Middle frontal gyrus (tissue), 1 donor: ENCODE results near the gene RCAN3.
"Not testable (repeated sequence)": the region's sequence is repeated elsewhere in the genome, so short reads cannot be mapped to it uniquely, and the experiment has no call there.

Experiments used
- DNase-seq: peaks from one replicate; pipeline ENCODE4 v3.0.0-alpha.2; 2015; ENCODE audit warnings: low spot score; ENCODE audit errors: extremely low spot score

The RCAN3 gene

DNA sequence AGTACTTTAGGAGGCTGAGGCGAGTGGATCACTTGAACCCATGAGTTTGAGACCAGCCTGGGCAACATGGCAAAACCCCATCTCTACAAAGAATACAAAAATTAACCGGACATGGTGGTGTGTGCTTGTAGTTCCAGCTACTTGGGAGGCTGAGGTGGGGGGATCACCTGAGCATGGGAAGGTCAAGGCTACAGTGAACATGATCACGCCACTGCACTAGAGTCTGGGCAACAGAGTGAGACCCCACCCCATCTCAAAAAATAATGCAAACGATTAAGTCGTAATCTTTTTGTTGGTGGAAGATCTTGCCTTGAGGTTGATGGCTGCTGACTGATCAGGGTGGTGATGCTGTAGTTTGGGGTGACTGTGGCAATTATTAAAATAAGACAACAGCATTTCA is 6.3 kb downstream of the RCAN3 start:
- DNase-seq = no peak

DNA sequence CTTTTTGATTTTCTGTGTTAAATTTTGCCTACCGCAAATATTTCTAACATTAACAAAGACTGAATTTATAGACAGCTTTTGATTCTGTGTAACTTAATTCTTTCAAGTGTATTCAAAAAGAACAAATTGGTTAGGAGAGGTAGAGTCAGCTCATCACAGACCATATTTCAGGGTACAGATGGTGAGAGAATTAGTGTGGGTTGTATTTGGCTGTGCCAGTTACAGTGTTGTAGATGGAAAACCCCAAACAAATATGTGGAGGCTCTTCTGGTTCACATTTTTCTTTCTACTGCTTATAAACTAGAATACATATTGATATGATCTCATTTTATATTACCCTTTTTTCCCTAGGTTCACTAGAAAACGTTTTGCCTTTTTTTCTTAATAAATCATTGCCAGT is 11.1 kb downstream of the RCAN3 start:
- no peak for DNase-seq

DNA sequence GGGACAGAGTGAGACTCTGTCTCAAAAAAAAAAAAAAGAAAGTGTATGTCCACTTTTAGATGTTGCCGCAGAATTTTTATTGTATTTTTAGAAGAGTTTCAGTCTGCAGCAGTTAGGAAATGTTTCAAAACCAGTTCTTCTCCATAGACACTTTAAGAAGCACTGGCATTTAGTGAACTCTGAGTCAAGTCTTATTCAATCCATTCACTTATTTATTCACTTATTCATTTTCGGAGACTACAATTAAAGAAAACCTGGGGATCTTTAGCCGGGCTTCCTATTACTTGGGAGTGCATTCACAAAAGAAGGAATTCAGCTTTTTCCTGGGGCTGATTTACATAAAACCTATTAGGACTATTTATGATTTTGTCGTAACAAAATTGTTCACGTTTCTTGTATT is 12.3 kb downstream of the RCAN3 start:
- no peak for DNase-seq

DNA sequence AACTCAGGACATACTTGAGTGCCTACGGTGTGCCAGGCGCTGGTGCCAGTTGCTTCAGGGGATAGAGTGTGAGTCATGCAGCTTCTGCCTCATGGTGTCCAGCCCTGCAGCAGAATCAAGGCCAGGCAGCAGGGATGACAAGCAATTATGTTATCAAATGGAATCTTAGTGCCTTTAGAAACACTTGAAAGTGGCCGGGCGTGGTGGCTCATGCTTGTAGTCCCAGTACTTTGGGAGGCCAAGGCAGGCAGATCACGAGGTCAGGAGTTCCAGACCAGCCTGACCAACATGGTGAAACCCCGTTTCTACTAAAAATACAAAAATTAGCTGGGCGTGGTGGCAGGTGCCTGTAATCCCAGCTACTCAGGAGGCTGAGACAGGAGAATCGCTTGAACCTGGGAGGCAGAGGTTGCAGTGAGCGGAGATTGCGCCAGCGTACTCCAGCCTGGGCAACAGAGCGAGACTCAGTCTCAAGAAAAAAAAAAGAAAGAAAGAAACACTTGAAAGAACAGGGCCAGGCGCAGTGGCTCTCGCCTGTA is 13.1 kb downstream of the RCAN3 start:
- not testable (repeated sequence) for DNase-seq

DNA sequence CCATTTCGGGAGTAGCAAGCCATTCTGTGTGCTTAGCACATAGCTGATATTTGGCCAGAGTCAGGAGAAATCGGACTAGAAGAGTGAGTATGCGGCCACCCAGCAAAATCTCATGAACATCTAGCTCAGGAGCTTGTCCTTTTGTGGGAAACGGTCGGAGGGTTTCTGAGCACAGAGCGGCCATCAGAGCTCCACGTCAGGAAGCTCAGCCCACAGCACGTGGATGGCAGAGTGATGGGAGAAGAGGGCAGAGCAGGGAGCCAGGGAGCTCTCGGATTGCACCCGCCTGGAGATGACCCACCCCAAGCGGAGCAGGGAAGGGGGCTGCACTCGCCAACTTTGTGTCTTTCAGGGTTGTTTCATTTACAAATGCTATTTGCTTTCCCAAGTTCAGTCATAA is 13.9 kb downstream of the RCAN3 start:
- DNase-seq = no peak

DNA sequence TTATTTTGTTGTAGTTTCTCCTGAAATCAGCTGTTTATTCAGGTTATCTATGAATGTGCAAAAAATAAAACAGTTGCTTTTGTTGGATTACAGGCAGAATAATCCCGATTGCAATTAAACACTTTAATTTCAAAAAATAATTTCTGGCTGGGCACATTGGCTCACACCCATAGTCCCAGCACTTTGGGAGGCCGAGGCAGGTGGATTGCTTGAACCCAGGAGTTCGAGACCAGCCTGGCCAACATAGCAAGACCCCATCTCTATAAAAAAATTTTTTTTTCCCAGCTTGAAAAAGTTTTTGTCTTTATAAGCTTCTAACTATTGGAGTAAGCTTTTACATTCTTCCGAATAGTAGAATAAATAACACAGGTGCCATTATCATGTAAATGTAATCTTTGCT is 15.3 kb downstream of the RCAN3 start:
- no peak for DNase-seq

DNA sequence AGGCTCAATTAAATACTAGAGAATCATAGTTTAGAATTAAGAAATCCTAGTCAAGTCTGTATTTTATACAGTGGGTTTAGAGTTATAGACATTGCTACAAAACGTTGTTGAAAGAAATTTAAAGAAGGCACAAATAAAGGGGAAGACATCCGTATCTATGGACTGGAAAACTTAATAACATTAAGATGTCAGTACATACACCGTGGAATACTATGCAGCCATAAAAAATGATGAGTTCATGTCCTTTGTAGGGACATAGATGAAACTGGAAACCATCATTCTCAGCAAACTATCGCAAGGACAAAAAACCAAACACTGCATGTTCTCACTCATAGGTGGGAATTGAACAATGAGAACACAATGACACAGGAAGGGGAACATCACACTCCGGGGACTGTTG is 17.6 kb downstream of the RCAN3 start:
- DNase-seq = not testable (repeated sequence)

DNA sequence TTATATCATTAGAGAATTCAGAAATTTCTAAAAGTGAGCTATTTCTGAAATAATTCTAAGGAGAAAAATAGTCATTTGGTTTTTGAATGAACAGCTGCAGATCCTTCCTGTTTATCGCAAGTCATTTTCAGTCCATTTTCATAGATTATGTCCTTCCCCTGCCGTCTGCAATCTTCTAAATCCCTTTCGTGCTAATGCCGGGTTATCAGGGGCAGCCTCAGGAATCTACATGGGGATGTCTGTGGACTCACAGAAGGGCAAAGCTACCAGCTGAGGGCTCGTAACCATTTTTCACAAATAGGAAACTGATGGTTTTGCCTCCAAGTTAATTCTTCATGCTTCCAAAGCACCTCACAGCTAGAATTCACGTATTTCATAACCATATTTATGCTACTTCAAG is 23.0 kb downstream of the RCAN3 start:
- no peak for DNase-seq

DNA sequence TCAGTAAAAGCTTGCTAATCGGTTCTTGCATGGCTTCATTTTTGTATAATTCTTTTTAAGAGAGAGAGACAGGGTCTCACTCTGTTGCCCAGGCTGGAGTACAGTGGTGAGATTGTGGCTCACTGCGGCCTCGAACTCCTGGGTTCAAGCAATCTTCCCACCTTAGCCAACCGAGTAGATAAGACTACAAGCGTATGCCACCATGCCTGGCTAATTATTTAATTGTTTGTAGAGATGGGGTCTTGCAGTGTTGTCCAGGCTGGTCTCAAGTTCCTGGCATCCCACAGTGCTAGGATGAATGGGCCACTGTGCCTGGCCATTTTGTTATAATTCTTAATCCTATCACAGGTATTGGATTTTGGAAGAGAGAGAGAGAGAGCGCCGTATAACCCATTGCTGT is 23.4 kb downstream of the RCAN3 start:
- DNase-seq = no peak

DNA sequence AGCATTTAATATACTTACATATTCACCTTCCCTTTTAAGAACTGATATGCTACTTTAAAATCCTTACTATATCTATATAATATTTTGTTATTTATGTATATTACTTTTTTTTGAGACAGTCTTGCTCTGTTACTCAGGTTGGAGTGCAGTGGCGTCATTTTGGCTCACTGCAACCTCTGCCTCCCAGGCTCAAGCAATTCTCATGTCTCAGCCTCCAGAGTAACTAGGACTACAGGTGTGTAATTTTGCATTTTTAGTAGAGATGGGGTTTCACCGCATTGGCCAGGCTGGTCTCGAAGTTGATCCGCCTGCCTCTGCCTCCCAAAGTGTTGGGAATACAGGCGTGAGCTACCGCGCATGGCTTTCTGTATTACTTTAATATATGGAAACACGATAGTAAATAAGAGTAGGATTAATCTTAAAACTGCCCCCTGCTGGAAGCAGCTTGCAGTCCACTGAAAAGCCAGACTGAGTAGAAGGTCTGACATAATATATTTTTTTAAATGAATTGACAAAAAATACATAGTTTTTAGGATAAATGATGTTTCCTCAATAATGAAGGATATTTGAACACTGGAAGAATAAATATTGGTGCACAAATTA is 24.4 kb downstream of the RCAN3 start:
- DNase-seq = no peak

DNA sequence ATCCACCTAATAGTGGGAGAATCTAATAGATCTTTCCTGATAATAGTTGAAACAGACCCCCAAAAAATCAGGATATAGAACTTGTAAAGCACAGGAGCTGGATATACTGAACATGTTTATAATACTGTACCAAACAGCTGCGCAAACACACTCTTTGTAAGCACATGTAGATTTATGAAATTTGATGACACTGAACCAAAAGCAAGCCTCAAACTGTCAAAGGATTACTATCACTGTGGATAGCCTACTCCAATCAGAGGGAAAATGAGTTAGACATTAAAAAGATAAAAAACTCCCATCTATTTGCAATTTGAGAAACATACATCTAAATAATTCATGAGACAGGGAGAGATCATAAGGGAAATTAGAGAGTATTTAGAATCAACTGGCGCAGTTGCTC is 26.1 kb downstream of the RCAN3 start:
- DNase-seq = no peak

DNA sequence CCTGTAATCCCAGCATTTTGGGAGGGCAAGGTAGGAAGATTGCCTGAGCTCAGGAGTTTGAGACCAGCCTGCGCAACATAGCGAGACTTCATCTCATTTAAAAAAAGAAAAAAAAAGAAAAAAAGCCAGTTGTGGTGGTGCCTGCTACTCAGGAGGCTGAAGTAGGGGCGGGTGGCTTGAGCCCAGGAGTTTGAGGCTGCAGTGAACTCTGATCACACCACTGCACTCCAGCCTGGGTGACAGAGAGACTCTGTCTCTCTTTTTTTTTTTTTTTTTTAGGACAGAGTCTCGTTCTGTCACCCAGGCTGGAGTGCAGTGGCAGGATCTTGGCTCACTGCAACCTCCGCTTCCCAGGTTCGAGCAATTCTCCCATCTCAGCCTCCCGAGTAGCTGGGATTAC is 26.7 kb downstream of the RCAN3 start:
- DNase-seq = not testable (repeated sequence)

DNA sequence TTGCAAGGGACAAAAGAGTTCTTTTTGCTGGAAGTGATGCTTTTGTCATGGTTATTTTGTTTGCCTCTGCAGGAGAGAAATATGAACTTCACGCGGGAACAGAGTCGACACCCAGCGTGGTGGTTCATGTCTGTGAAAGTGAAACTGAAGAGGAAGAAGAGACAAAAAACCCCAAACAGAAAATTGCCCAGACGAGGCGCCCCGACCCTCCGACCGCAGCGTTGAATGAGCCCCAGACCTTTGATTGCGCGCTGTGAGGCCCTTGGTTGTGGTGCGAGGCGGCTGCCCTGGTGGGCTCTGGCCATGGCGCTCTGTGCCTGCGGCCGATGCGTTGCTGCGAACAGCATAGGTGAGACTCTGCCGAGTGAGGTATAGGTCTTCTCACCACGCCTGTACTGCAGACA is 32.4 kb downstream of the RCAN3 start:
- no peak for DNase-seq

DNA sequence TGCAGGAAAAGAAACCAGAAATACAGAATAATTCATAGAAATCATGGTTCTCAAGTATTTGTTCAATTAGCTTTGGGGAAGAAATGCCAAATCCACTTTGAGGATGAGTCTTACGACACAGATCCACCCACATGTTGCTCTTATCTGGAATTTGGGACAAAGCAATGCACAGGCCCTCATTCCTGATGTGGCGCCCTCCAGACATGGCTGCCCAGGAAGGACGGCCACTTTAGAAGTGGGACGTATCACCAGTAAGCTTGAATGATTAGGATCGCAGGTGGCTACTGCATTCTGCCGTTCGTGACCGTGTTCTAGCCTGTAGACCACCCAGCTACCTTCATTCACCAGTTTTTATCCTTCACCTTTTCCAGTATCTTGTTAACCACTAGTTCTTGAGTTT is 33.1 kb downstream of the RCAN3 start:
- no peak for DNase-seq

DNA sequence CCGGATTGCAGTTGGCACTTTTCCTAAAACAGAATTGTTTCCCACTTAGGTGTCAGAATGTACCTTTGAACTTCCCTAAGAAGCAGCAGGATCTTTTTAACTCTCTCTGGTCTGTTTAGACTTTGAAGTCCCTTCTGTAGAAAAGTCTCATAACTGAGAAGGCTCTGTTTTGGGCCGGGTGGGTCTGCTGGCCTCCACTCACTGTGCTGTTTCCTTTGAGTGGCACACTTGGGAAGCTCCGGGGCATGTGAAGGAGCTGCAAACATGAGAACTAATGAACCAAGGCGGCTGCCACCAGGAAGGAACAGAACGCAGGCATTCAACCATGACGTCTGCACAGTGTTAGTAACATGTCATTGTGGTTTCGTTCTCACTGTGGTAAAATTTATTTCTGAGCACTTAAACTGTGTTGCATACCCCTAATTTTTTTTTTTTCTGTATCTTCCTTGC is 33.8 kb downstream of the RCAN3 start:
- no peak for DNase-seq

DNA sequence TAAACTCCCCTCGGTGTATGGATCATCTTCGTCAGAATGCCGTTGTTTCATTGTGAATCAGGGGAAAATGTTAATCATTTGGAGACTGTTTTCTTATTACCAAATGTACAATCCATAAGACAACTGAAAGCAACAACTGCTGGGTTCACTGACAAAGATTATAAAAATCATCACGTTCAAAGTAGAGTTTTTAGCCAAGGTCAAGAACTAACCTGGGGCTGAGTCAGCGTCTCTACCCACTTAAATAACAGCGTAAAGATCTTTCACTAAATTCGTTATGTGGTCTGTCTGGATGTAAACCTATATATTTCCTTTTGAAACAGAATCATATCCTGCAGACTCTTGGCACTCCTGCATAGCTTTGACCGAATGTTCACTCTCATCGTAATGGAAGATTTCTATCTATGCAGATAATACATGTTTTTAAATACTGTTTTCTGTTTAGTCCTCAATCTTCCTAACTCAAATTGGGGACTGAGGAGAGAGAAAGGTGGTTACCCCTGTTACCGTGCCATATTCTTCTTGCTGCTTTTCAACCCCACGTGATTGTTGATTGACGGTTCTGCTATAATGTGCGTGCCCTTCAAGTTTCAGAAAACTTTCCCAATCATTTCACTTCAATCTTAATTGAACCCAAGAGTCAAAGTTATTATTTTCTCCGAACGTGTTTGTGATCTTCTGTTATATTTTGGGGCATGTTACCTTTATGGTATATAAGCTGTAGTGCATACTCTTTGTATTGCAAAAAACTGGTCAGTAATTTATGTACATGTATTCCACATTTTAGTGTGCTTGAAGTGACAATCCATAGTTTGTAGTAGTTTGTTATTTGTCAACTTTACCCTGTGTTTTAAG is 37.6 kb downstream of the RCAN3 start:
- no peak for DNase-seq

DNA sequence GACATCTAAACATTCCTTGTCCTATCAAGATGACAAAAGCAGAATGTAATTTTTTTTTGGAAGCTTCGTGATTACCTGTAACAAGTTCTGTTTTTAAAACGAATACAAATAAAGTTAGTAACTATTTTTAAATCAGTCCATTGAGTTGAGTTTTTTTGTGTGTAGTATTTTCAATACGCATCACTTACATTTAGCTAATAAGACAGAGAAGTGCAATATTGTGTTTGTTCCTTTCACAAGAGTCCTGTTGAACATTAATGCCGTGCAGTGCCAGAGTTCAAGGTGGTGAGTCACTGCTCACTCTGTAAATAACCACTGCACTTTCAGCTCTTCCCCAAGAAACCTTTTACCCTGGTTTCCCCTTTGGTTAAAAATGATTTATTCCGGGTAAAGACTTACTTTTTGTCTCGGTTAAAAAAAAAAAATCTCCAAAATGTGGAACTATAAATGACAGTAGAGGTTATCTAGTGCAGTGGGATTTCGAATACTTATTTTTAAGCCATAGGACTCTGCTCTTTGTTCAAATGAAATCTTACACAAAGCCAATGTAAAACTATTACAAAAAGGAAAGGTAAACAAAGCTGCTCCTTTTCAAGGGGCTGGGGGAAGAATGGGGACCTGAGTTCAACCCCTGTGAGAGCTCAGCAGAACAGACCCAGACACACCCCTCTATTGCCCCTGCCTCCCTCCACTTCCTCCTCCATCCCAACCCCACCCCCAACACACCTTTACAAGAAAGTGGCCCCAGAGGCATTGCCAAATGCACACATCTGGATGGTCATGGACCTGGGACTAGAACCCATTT is 38.5 kb downstream of the RCAN3 start:
- no peak for DNase-seq

DNA sequence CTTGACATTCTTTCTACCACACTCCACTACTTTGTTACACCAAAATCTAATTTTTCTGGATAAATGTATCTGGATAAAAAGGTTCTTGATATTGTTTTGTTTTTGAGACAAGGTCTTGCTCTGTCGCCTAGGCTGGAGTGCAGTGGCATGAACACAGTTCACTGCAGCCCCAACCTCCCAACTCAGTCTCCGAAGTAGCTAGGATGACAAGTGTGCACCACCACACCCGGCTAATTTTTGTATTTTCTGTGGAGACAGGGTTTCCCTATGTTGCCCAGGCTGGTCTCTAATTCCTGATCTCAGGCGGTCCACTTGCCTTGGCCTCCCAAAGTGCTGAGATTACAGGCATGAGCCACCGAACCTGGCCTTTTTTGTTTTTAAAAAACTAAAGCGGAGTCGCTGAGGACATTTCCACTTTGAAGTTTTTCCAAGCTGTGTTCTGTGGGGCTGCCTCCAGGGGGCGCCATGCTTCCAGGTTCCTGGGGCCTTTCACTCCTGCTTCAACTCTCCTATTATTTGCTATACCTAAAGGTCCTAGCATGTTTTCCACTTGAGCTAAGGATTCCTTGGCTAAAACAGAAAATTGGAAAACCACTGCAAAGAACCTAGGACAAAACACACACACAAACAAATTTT is 39.2 kb downstream of the RCAN3 start:
- DNase-seq = no peak

DNA sequence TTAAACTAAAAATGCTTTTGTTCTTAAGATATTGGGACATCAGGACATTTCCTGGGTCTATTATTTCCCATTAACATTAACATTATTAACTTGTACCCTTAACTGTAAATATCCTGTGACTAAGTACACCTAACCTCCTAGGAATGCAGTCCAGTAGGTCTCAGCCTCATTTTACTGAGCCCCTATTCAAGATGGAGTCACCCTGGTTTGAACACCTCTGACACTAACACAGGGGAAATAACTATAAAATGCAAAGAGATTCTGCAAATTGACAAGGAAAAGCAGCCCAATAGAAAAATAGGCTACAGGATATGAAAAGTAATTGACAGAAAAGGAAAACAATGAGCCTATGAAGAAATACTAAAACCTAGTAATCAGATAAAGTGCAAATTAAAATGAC is 41.6 kb downstream of the RCAN3 start:
- DNase-seq = no peak

DNA sequence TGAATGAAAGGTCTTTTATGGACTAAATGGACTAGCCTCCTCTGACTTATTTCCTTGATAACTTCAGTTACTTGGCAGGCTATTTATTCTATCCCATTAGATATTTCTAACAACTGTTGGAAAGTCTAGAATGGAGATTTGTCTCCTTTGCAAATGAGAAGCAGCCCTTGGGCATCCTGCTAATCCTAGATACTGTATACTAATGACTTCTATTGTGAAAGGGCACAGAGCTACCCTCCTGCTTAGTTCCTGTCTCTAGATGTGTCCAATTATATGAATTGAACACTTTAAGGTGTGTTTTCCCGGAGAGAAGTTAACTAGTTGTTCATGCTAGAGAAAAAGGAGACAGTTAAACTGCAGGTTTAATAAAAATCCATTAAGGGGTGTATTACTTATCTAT is 43.0 kb downstream of the RCAN3 start:
- DNase-seq = no peak

DNA sequence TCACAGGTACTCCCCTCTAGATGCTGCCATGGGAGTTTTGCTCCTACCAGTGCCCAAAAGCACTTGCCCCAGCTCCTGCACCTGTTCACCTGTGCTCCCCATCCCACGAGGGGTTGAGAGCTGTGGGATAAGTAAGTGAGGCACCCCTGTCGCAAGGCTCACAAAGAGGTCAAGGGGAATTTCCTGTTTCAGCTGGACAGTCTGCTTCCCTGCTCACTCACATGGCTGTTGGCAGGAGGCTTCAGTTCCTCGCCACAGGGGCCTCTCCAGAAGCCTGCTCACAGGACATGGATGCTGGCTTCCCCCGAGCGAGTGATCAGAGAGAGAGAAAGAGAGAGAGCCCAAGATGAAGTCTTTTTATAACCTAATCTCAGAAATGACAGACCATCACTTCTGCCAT is 44.6 kb downstream of the RCAN3 start:
- DNase-seq = no peak

DNA sequence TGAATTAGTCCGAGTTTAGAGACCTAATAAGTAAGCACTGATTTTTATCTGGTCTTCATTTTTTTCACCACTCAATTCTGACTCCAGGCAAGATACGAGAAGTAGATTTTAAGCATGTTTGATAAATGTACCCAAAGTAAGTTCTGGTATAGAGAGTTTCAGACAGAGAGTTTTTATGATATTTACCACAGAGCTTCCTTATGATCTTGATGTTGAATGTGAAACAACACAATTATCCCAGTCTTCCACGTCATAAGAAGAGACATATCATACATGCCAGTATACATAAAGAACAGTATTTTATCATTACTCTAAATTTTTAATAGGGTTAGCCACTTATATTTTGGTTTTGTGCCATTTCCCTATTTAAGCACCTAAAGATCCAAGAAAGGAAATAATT is 45.4 kb downstream of the RCAN3 start:
- DNase-seq = no peak
